Placental pericyte (primary cell): Measurements from ENCODE around the gene UGT1A7. TPM values are rescaled to one million over a fixed set of nuclear protein-coding genes. Genes with fewer than 3 reads are reported as not detected.

Source experiments
- total RNA-seq: library from RNA; depleted of rRNA; stranded (reverse); fragments of >200 nt; gene quantifications from 2 replicates; pipeline ENCODE4 v1.2.3, GENCODE V29; 2012

The UGT1A7 gene
- total RNA-seq = not detected in 2 replicates

GRCh38 chr2:233681521-233682099, at the start of gene UGT1A7:
UGT1A7 (plus strand) TSS chr2:233681901; CDS start chr2:233681938, 37 bp downstream.

GRCh38 chr2:233636306-233636705, 45.4 kb upstream of the UGT1A7 start, which contains the start of gene UGT1A10:
UGT1A10 (plus strand) TSS chr2:233636448; CDS start chr2:233636523, 75 bp downstream.

GRCh38 chr2:233671290-233672161, 10.2 kb upstream of the UGT1A7 start, which contains the start of gene UGT1A9:
UGT1A9 (plus strand) TSS chr2:233671898; CDS start chr2:233671935, 37 bp downstream.

GRCh38 chr2:233692648-233693047, 10.9 kb downstream of the UGT1A7 start, which contains the start of gene UGT1A6:
UGT1A6 (plus strand) TSS chr2:233692890; CDS start chr2:233693005, 115 bp downstream.

GRCh38 chr2:233712611-233713261, 31.0 kb downstream of the UGT1A7 start, which contains the start of gene UGT1A5:
UGT1A5 (plus strand) TSS chr2:233712907; CDS start chr2:233712992, 85 bp downstream.

GRCh38 chr2:233718552-233718951, 36.9 kb downstream of the UGT1A7 start, which contains the start of gene UGT1A4:
UGT1A4 (plus strand) TSS chr2:233718736; CDS start chr2:233718821, 85 bp downstream.

GRCh38 chr2:233728723-233729301, 47.1 kb downstream of the UGT1A7 start, which contains the start of gene UGT1A3:
UGT1A3 (plus strand) TSS chr2:233729042; CDS start chr2:233729127, 85 bp downstream.

GRCh38 chr2:233760043-233760442, 78.3 kb downstream of the UGT1A7 start, which contains the start of gene UGT1A1:
UGT1A1 (plus strand) TSS chr2:233760270; CDS start chr2:233760288, 18 bp downstream.

GRCh38 chr2:233778030-233778429, 96.3 kb downstream of the UGT1A7 start, which contains the start of gene MROH2A:
MROH2A (plus strand) TSS chr2:233778330; CDS start chr2:233779359, 1,029 bp downstream.

Other genes with a start within 250 kb of the UGT1A7 start
- 29.3 and 37.9 TPM in 2 replicates for gene USP40, start 115.1 kb upstream of the UGT1A7 start, total RNA-seq
- gene UGT1A8, start 64.3 kb upstream of the UGT1A7 start, total RNA-seq = not detected in 2 replicates
- gene UGT1A10, start 45.5 kb upstream of the UGT1A7 start, total RNA-seq = 0.22 TPM in 1 of 2 replicates, not detected in the other
- not detected in 2 replicates for gene UGT1A9, start 10.0 kb upstream of the UGT1A7 start, total RNA-seq
- not detected in 2 replicates for gene UGT1A6, start 11.0 kb downstream of the UGT1A7 start, total RNA-seq
- gene UGT1A5, start 31.0 kb downstream of the UGT1A7 start, total RNA-seq = not detected in 2 replicates
- not detected in 2 replicates for gene UGT1A4, start 36.8 kb downstream of the UGT1A7 start, total RNA-seq
- gene UGT1A3, start 47.1 kb downstream of the UGT1A7 start, total RNA-seq = not detected in 2 replicates
- gene UGT1A1, start 78.4 kb downstream of the UGT1A7 start, total RNA-seq = not detected in 2 replicates
- gene MROH2A, start 96.4 kb downstream of the UGT1A7 start, total RNA-seq = not detected in 2 replicates
- gene HJURP, start 172.6 kb downstream of the UGT1A7 start, total RNA-seq = 3.3 and 56.3 TPM in 2 replicates
- gene TRPM8, start 235.5 kb downstream of the UGT1A7 start, total RNA-seq = 0.14 TPM in 1 of 2 replicates, not detected in the other